Endodermal cell (in vitro differentiated cells): ENCODE results near the gene STRA8. TPM values are rescaled to one million over a fixed set of nuclear protein-coding genes. Genes with fewer than 3 reads are reported as not detected.

ENCODE experiments used
- DNase-seq: peaks from one replicate; pipeline ENCODE4 v3.0.0-alpha.2; 2017
- H3K27ac ChIP-seq: 2 replicates; pipeline ENCODE4 v1.5.1; 2013; ENCODE audit warnings: mild to moderate bottlenecking, low read depth, low read length, moderate library complexity
- H3K27me3 ChIP-seq: 2 replicates; pipeline ENCODE4 v1.6.1; 2013; ENCODE audit warnings: mild to moderate bottlenecking, low read length, moderate library complexity; ENCODE audit not compliant: insufficient read depth, control insufficient read depth, poor library complexity, severe bottlenecking
- H3K36me3 ChIP-seq: 2 replicates; pipeline ENCODE4 v1.7.0; 2013; ENCODE audit warnings: mild to moderate bottlenecking, low read length, moderate library complexity; ENCODE audit not compliant: control insufficient read depth, insufficient read depth
- H3K4me1 ChIP-seq: one replicate; pipeline ENCODE4 v1.7.0; 2013; ENCODE audit warnings: low read length; ENCODE audit not compliant: control insufficient read depth, insufficient read depth
- H3K4me3 ChIP-seq: 2 replicates; pipeline ENCODE4 v1.5.1; 2013; ENCODE audit warnings: mild to moderate bottlenecking, low read length, moderate library complexity
- H3K9ac ChIP-seq: 2 replicates; pipeline ENCODE4 v1.6.1; 2013; ENCODE audit warnings: mild to moderate bottlenecking, low read length, moderate library complexity; ENCODE audit not compliant: poor library complexity, severe bottlenecking; ENCODE audit errors: extremely low read depth
- H3K9me3 ChIP-seq: 2 replicates; pipeline ENCODE4 v1.6.1; 2013; ENCODE audit warnings: mild to moderate bottlenecking, low read length, moderate library complexity; ENCODE audit not compliant: control insufficient read depth
- H3K27ac Mint-ChIP-seq: 2 replicates; pipeline ENCODE4 v1.8.0; 2020; ENCODE audit warnings: mixed read lengths
- H3K27me3 Mint-ChIP-seq: 2 replicates; pipeline ENCODE4 v1.8.0; 2021; ENCODE audit warnings: mild to moderate bottlenecking, mixed read lengths; ENCODE audit not compliant: insufficient read depth
- H3K36me3 Mint-ChIP-seq: 2 replicates; pipeline ENCODE4 v1.8.0; 2020; ENCODE audit warnings: low read depth, mixed read lengths
- H3K4me1 Mint-ChIP-seq: 2 replicates; pipeline ENCODE4 v1.8.0; 2020; ENCODE audit warnings: mixed read lengths
- H3K4me3 Mint-ChIP-seq: 2 replicates; pipeline ENCODE4 v1.8.0; 2020; ENCODE audit warnings: mild to moderate bottlenecking, moderate library complexity, mixed read lengths
- H3K9me3 Mint-ChIP-seq: 2 replicates; pipeline ENCODE4 v1.8.0; 2020; ENCODE audit warnings: mild to moderate bottlenecking, mixed read lengths
- CTCF ChIP-seq: fragments of 200-600 bp; sonication (generic); conservative IDR thresholded peaks from 2 replicates; pipeline ENCODE4 v1.5.0; 2021; ENCODE audit warnings: antibody characterized with exemption, mild to moderate bottlenecking
- WGBS, 2 experiments: methylation state at CpG; one replicate each; pipeline versions ENCODE4 v1.1.5 to v1.1.7; 2013; ENCODE audit warnings: missing lambda C conversion rate in 2 of 2, mixed read lengths in 1 of 2; ENCODE audit not compliant: insufficient coverage in 1 of 2, insufficient read length in 1 of 2; 5-methylcytosine and 5-hydroxymethylcytosine counted together
- total RNA-seq, 2 donors: library from RNA; stranded (reverse); fragmentation: NEBNext Ultra II Directional in 1 of 2; extraction: Animal tissue kit (Norgen Biotek cat#: 25700) in 1 of 2; gene quantifications; 2 replicates in 1 of 2; 3 replicates in 1 of 2; pipeline ENCODE4 v1.2.1, GENCODE V29; 2021

Gene STRA8
- total RNA-seq, 2 donors from 2014 or later, result not detected

GRCh38 chr7:135197906-135198655 is 35.6 kb upstream of the STRA8 start:
- H3K27ac Mint-ChIP-seq, result no peak overlapping the region
- H3K4me3 Mint-ChIP-seq, result no peak overlapping the region
- H3K4me1 ChIP-seq, result no peaks in the 10 kb centered on the region
- H3K36me3 Mint-ChIP-seq, result peaks cover 33% of the 10 kb centered on the region
- 97 to 100% methylated on average over 3 to 15 of the region's 15 CpGs for WGBS, 2 experiments
- TF ChIP-seq CTCF, result no peak
- H3K27ac ChIP-seq, result no peak overlapping the region
- H3K27me3 ChIP-seq, result no peaks in the 10 kb centered on the region
- peaks cover 20% of the 10 kb centered on the region for H3K36me3 ChIP-seq
- no peaks in the 10 kb centered on the region for H3K9me3 Mint-ChIP-seq
- no peak overlapping the region for H3K9ac ChIP-seq
- no peak overlapping the region for H3K4me3 ChIP-seq
- no peaks in the 10 kb centered on the region for H3K9me3 ChIP-seq
- no peak for DNase-seq
- peaks cover 6% of the 10 kb centered on the region for H3K4me1 Mint-ChIP-seq
- no peaks in the 10 kb centered on the region for H3K27me3 Mint-ChIP-seq

DNA sequence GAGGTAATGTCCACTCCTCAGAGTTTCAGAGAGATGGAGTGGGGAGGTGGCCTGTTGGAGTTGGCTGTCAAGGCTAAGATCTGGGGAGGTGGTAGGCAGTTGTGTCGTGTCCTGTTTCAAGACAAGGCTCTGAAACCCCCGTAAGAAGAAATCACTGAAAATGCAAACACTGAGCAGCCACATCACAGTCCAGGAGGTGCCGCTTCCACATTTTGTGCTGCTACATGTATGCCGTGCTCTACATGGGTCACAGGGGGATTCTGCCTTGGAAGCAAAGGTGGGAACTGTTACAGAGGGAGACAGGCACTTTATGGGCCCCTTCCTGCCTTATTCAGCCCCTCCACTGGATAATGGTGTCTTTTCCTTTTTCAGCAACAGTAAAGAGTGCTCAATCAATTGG is 34.2 kb upstream of the STRA8 start:
- Mint-ChIP-seq H3K9me3 (no peaks in the 10 kb centered on the region), H3K4me3 (no peak overlapping the region), H3K36me3 (peaks cover 20% of the 10 kb centered on the region), H3K27ac (peak overlapping the region; percentile 9), H3K27me3 (no peaks in the 10 kb centered on the region), H3K4me1 (peaks cover 6% of the 10 kb centered on the region)
- Histone ChIP-seq H3K4me1 (no peaks in the 10 kb centered on the region), H3K27me3 (no peaks in the 10 kb centered on the region), H3K4me3 (no peak overlapping the region), H3K9ac (no peak overlapping the region), H3K27ac (no peak overlapping the region), H3K36me3 (peaks cover 26% of the 10 kb centered on the region), H3K9me3 (no peaks in the 10 kb centered on the region)
- no peak for DNase-seq
- 91 to 95% methylated on average over 4 of the region's 4 CpGs for WGBS, 2 experiments
- no peak for TF ChIP-seq CTCF

DNA sequence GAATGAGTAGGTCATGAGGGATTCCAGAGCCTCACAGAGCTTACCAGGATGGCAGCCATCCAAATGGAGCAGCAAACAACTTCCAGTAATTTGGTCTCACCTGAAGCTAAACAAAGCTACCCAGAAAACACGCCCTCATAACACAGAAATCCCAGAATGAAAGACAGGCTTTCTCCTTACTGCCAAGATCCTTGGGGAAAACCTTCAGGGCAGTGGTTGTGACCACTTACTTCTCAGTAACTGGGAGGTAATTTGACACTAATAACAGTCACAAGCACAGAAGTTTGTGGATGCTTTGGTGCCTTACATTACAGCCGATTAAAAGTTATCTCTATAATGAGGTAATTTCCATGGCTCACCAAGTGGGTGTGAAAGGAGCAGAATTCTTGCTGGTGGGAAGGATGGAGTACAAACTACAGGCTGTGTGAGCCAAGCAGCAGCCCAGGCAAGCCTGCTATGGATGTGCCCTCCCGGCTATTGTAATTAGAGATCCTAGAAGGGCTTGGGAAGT is 32.8 kb upstream of the STRA8 start:
- no peaks in the 10 kb centered on the region for H3K4me1 ChIP-seq
- Mint-ChIP-seq H3K27ac (no peak overlapping the region), H3K27me3 (no peaks in the 10 kb centered on the region), H3K9me3 (no peaks in the 10 kb centered on the region), H3K36me3 (peaks cover 15% of the 10 kb centered on the region), H3K4me3 (no peak overlapping the region), H3K4me1 (peaks cover 6% of the 10 kb centered on the region)
- no peaks in the 10 kb centered on the region for H3K9me3 ChIP-seq
- TF ChIP-seq CTCF, result no peak
- WGBS, 2 experiments, result 91 to 100% methylated on average over 1 to 3 of the region's 3 CpGs
- H3K36me3 ChIP-seq, result peaks cover 28% of the 10 kb centered on the region
- H3K27me3 ChIP-seq, result no peaks in the 10 kb centered on the region
- DNase-seq, result no peak
- no peak overlapping the region for H3K9ac ChIP-seq
- H3K27ac ChIP-seq, result no peak overlapping the region
- no peak overlapping the region for H3K4me3 ChIP-seq
